Mesenchymal stem cell (in vitro differentiated cells and primary cell): ENCODE data around the gene PCED1B.

Experiments
- DNase-seq: peaks from one replicate; pipeline ENCODE4 v3.0.0-alpha.2; 2013
- H2AFZ ChIP-seq: one replicate; pipeline ENCODE4 v1.6.1; 2013; ENCODE audit warnings: low read depth, mild to moderate bottlenecking, control low read depth, inconsistent platforms, low read length, moderate library complexity
- H2AK5ac ChIP-seq: 2 replicates; pipeline ENCODE4 v1.6.1; 2013; ENCODE audit warnings: low read length, moderate library complexity, mild to moderate bottlenecking, inconsistent platforms; ENCODE audit not compliant: severe bottlenecking
- H2BK120ac ChIP-seq: one replicate; pipeline ENCODE4 v1.6.1; 2013; ENCODE audit warnings: low read depth, mild to moderate bottlenecking, inconsistent platforms, low read length, moderate library complexity
- H2BK12ac ChIP-seq, 2 experiments: one replicate each; pipeline ENCODE4 v1.6.1; 2013; ENCODE audit warnings: inconsistent platforms in 2 of 2, low read length in 2 of 2, mild to moderate bottlenecking in 2 of 2, moderate library complexity in 2 of 2, control low read depth in 1 of 2
- H2BK15ac ChIP-seq: one replicate; pipeline ENCODE4 v1.6.1; 2013; ENCODE audit warnings: mild to moderate bottlenecking, low read depth, inconsistent platforms; ENCODE audit not compliant: poor library complexity, severe bottlenecking
- H2BK5ac ChIP-seq: 2 replicates; pipeline ENCODE4 v1.6.1; 2013; ENCODE audit warnings: low read depth, mild to moderate bottlenecking, low read length, control low read depth, inconsistent platforms; ENCODE audit not compliant: poor library complexity, severe bottlenecking
- H3K14ac ChIP-seq, 2 experiments: one replicate each; pipeline ENCODE4 v1.6.1; 2013; ENCODE audit warnings: inconsistent platforms in 2 of 2, low read length in 2 of 2, control low read depth in 1 of 2, mild to moderate bottlenecking in 1 of 2, moderate library complexity in 1 of 2
- H3K18ac ChIP-seq, 2 experiments: one replicate each; pipeline ENCODE4 v1.6.1; 2013; ENCODE audit warnings: inconsistent platforms in 2 of 2, low read length in 2 of 2, control low read depth in 1 of 2, low read depth in 1 of 2, mild to moderate bottlenecking in 1 of 2
- H3K23ac ChIP-seq, 2 experiments: one replicate each; pipeline ENCODE4 v1.6.1; 2013; ENCODE audit warnings: inconsistent platforms in 2 of 2, low read length in 2 of 2, mild to moderate bottlenecking in 2 of 2, moderate library complexity in 2 of 2, control low read depth in 1 of 2
- H3K27ac ChIP-seq: 2 replicates; pipeline ENCODE4 v1.5.1; 2013; ENCODE audit warnings: mild to moderate bottlenecking, moderate library complexity, low read length, control low read depth, inconsistent platforms; ENCODE audit not compliant: poor library complexity, severe bottlenecking
- H3K27me3 ChIP-seq, 2 experiments: 2 replicates each; pipeline versions ENCODE4 v1.6.1 to v1.7.0; 2013; ENCODE audit warnings: low read length in 2 of 2, mild to moderate bottlenecking in 2 of 2, moderate library complexity in 2 of 2, control low read depth in 1 of 2, inconsistent platforms in 1 of 2; ENCODE audit not compliant: control insufficient read depth in 1 of 2, insufficient read depth in 1 of 2
- H3K36me3 ChIP-seq, 2 experiments: 2 replicates each; pipeline versions ENCODE4 v1.6.1 to v1.7.0; 2013; ENCODE audit warnings: low read length in 2 of 2, control low read depth in 1 of 2, inconsistent platforms in 1 of 2, low read depth in 1 of 2, mild to moderate bottlenecking in 1 of 2; ENCODE audit not compliant: insufficient read depth in 2 of 2, control insufficient read depth in 1 of 2
- H3K4ac ChIP-seq, 2 experiments: one replicate each; pipeline ENCODE4 v1.6.1; 2013; ENCODE audit warnings: inconsistent platforms in 2 of 2, low read length in 2 of 2, mild to moderate bottlenecking in 2 of 2, moderate library complexity in 2 of 2, control low read depth in 1 of 2, low read depth in 1 of 2
- H3K4me1 ChIP-seq: 2 replicates; pipeline ENCODE4 v1.6.1; 2013; ENCODE audit warnings: low read depth, low read length, control low read depth; ENCODE audit not compliant: control insufficient read depth, insufficient read depth
- H3K4me2 ChIP-seq: 2 replicates; pipeline ENCODE4 v1.6.1; 2013; ENCODE audit warnings: low read length, mild to moderate bottlenecking, inconsistent platforms; ENCODE audit not compliant: poor library complexity, severe bottlenecking
- H3K4me3 ChIP-seq, 2 experiments: 2 replicates each; pipeline versions ENCODE4 v1.5.1 to v1.7.0; 2013; ENCODE audit warnings: low read length in 2 of 2, mild to moderate bottlenecking in 2 of 2, control low read depth in 1 of 2, low read depth in 1 of 2; ENCODE audit not compliant: insufficient read depth in 1 of 2
- H3K79me1 ChIP-seq: replicated peaks from 2 replicates; pipeline ENCODE4 v1.6.1; 2013; ENCODE audit warnings: mild to moderate bottlenecking, control low read depth, low read length, inconsistent platforms; ENCODE audit not compliant: poor library complexity, severe bottlenecking
- H3K9ac ChIP-seq: 2 replicates; pipeline ENCODE4 v1.7.0; 2013; ENCODE audit warnings: mild to moderate bottlenecking, low read length, moderate library complexity
- H3K9me3 ChIP-seq: 2 replicates; pipeline ENCODE4 v1.7.0; 2013; ENCODE audit warnings: mild to moderate bottlenecking, low read length; ENCODE audit not compliant: control insufficient read depth
- H4K8ac ChIP-seq: one replicate; pipeline ENCODE4 v1.6.1; 2013; ENCODE audit warnings: inconsistent platforms, mild to moderate bottlenecking, low read length, moderate library complexity
- H4K91ac ChIP-seq: one replicate; pipeline ENCODE4 v1.6.1; 2013; ENCODE audit warnings: mild to moderate bottlenecking, low read length, inconsistent platforms
- WGBS: methylation state at CpG from one replicate; pipeline ENCODE4 v1.1.7; 2013; ENCODE audit warnings: mixed read lengths; 5-methylcytosine and 5-hydroxymethylcytosine counted together

The PCED1B gene

DNA sequence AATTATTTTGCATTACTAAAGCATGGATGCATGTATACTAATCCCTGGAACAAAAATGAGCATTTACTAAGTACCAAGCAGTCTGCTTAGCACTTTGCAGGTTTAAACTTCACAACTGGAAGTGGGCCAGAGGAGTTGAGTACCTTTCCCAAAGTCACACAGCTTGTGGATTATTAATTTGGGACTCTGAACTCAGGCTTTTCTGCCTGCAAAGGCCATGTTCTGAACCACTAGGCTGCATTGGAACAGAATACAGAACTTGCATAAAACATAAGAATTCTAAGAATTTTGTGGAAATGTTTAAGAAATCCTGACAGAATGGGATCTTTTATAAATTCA lies 133.2 kb downstream of the PCED1B start:
- H2BK5ac ChIP-seq, result no peak overlapping the region
- no peak overlapping the region for H3K18ac ChIP-seq
- H3K4ac ChIP-seq, result no peak overlapping the region
- no peak overlapping the region for H2AFZ ChIP-seq
- H3K4me1 ChIP-seq, result no peaks in the 10 kb centered on the region
- H4K8ac ChIP-seq, result no peak overlapping the region
- H4K91ac ChIP-seq, result no peak overlapping the region
- no peak overlapping the region for H2BK12ac ChIP-seq
- no peak for DNase-seq
- no peaks in the 10 kb centered on the region for H3K36me3 ChIP-seq
- no peaks in the 10 kb centered on the region for H3K9me3 ChIP-seq
- H2BK120ac ChIP-seq, result no peak overlapping the region
- H2BK15ac ChIP-seq, result no peak overlapping the region
- no peak overlapping the region for H3K9ac ChIP-seq
- H3K27ac ChIP-seq, result no peak overlapping the region
- H3K79me1 ChIP-seq, result no peaks in the 10 kb centered on the region
- H3K14ac ChIP-seq, result no peak overlapping the region
- H2AK5ac ChIP-seq, result no peak overlapping the region
- no peak overlapping the region for H3K23ac ChIP-seq
- H3K4me3 ChIP-seq, result no peak overlapping the region
- no peaks in the 10 kb centered on the region for H3K27me3 ChIP-seq
- no peak overlapping the region for H3K4me2 ChIP-seq

DNA sequence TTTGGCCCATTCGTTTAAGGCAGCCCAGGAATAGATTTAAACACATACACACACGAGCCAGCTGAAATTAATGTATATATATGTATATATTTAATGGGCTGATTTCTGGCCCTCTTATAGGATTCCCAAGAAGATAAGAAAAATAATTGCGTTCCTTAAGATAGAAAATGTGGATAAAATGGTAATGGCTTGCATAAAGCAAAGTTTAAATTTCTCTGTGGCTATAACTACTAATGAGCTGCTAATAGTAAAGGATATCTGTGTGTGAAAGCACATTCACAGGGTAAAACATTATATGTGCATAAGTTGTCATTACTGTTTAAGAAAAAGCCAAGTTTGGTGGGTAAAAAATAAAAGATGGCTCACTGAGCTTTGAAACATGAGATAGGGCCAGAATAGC lies 134.0 kb downstream of the PCED1B start:
- Histone ChIP-seq H3K36me3 (peaks cover 0 to 2% of the 10 kb centered on the region in 2 experiments), H2BK12ac (no peak overlapping the region), H3K27me3 (no peaks in the 10 kb centered on the region), H3K18ac (no peak overlapping the region), H3K9ac (no peak overlapping the region), H3K4me2 (no peak overlapping the region), H3K23ac (no peak overlapping the region), H3K4me1 (no peaks in the 10 kb centered on the region), H3K4me3 (no peak overlapping the region), H2BK15ac (no peak overlapping the region), H4K91ac (no peak overlapping the region), H3K79me1 (no peaks in the 10 kb centered on the region), H2BK120ac (no peak overlapping the region), H3K27ac (no peak overlapping the region), H3K4ac (no peak overlapping the region), H2BK5ac (no peak overlapping the region), H2AK5ac (no peak overlapping the region), H3K14ac (no peak overlapping the region), H4K8ac (no peak overlapping the region), H3K9me3 (no peaks in the 10 kb centered on the region), H2AFZ (no peak overlapping the region)
- 94% methylated on average over 1 of the region's 3 CpGs for WGBS
- DNase-seq, result no peak

DNA sequence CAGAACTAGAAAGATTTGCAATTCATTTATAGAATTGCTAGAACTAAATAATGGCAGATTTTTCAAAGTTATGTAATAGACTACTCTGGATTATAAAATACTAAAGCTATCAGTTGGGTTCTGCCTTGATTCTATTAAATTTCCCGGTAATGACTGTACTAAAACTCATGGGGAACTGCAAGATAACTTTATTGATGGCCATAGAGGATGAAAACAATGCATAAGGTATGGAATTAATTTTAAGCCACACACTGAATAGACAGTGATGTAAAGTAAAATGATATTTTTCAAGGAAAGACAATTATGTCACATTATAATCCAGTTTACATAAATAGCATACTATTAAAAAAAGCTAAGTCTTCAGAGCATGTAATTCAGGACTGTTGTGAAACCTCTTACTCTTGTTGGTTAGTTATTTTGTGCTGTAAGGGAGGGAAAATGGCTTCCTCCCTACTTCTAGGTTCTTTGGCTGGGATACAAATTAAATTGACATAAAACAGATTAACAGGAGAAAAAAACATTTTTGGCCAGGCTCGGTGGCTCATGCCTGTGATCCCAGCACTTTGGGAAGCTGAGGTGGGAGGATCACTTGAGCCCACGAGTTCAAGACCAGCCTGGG lies 134.7 kb downstream of the PCED1B start:
- H3K14ac ChIP-seq, result no peak overlapping the region
- H3K4me1 ChIP-seq, result peaks cover 2% of the 10 kb centered on the region
- no peak overlapping the region for H4K8ac ChIP-seq
- H3K18ac ChIP-seq, result no peak overlapping the region
- no peak overlapping the region for H3K9ac ChIP-seq
- no peak overlapping the region for H2BK15ac ChIP-seq
- WGBS, result 100% methylated on average over 3 of the region's 3 CpGs
- H3K4ac ChIP-seq, result no peak overlapping the region
- H2AFZ ChIP-seq, result no peak overlapping the region
- H2BK120ac ChIP-seq, result no peak overlapping the region
- no peak overlapping the region for H2BK5ac ChIP-seq
- H2AK5ac ChIP-seq, result no peak overlapping the region
- no peak overlapping the region for H3K23ac ChIP-seq
- no peak overlapping the region for H3K27ac ChIP-seq
- no peak overlapping the region for H3K4me2 ChIP-seq
- H3K9me3 ChIP-seq, result no peaks in the 10 kb centered on the region
- no peaks in the 10 kb centered on the region for H3K79me1 ChIP-seq
- peaks cover 0 to 3% of the 10 kb centered on the region in 2 experiments for H3K36me3 ChIP-seq
- no peak overlapping the region for H4K91ac ChIP-seq
- no peaks in the 10 kb centered on the region for H3K27me3 ChIP-seq
- H2BK12ac ChIP-seq, result no peak overlapping the region
- no peak for DNase-seq
- no peak overlapping the region for H3K4me3 ChIP-seq

DNA sequence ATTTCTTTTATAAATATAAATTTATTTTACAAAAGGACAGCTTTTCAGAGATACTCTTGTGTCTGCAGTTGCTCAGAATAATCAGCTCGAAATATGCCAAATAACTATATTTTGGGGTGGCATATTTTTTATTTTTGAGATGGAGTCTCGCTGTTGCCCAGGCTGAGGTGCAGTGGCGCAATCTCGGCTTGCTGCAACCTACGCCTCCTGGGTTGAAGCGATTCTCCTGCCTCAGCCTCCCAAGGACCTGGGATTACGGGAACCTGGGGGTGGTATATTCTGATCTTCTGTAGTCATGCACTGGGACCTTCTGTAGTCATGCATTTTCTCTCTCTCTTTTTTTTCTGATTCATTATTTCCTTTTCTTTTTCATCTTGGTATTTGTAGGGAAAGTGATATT lies 135.3 kb downstream of the PCED1B start:
- Histone ChIP-seq H3K23ac (no peak overlapping the region), H2BK12ac (no peak overlapping the region), H3K4me2 (no peak overlapping the region), H3K27ac (no peak overlapping the region), H3K14ac (no peak overlapping the region), H4K8ac (no peak overlapping the region), H3K4ac (no peak overlapping the region), H3K9me3 (no peaks in the 10 kb centered on the region), H3K9ac (no peak overlapping the region), H2AK5ac (no peak overlapping the region), H2AFZ (no peak overlapping the region), H2BK15ac (no peak overlapping the region), H2BK120ac (no peak overlapping the region), H3K18ac (no peak overlapping the region), H3K79me1 (no peaks in the 10 kb centered on the region), H4K91ac (no peak overlapping the region), H3K27me3 (no peaks in the 10 kb centered on the region), H3K36me3 (peaks cover 0 to 3% of the 10 kb centered on the region in 2 experiments), H2BK5ac (no peak overlapping the region), H3K4me3 (no peak overlapping the region), H3K4me1 (peaks cover 2% of the 10 kb centered on the region)
- WGBS, result 98% methylated on average over 4 of the region's 7 CpGs
- DNase-seq, result no peak
